K562 (cell line): ENCODE results near the gene RAB4B. TPM values are rescaled to one million over a fixed set of nuclear protein-coding genes. Genes with fewer than 3 reads are reported as not detected.

ENCODE experiments used
- ASH1L ChIP-seq: fragments of 450-650 bp; IDR thresholded peaks from 2 replicates; pipeline ENCODE4 v1.6.1; 2018; ENCODE audit warnings: borderline replicate concordance, mild to moderate bottlenecking, low read depth; ENCODE audit not compliant: partially characterized antibody
- CREM ChIP-seq: IDR thresholded peaks from 2 replicates; pipeline ENCODE4 v1.6.1; 2014; ENCODE audit warnings: antibody characterized with exemption, low read depth
- CSDE1 ChIP-seq, 2 experiments: fragments of 450-650 bp; IDR thresholded peaks; 2 replicates each; pipeline ENCODE4 v1.6.1; 2016; ENCODE audit warnings: mild to moderate bottlenecking in 1 of 2
- ELF4 ChIP-seq: fragments of 450-650 bp; formaldehyde crosslinking; IDR thresholded peaks from 2 replicates; pipeline ENCODE4 v1.4.0; 2022; ENCODE audit warnings: missing genetic modification characterization
- KLF13 ChIP-seq: fragments of 450-650 bp; IDR thresholded peaks from 2 replicates; pipeline ENCODE4 v1.6.1; 2016; ENCODE audit warnings: missing genetic modification characterization, low read depth, mild to moderate bottlenecking, missing compliant biosample characterization, moderate library complexity, borderline replicate concordance
- MAFK ChIP-seq: IDR thresholded peaks from 2 replicates; pipeline ENCODE4 v1.6.1; 2011; ENCODE audit warnings: low read length, improper control_type of control experiment
- MAX ChIP-seq: sonication (generic); formaldehyde crosslinking; IDR thresholded peaks from 2 replicates; pipeline ENCODE4 v1.9.0; 2022; ENCODE audit warnings: mild to moderate bottlenecking, missing genetic modification reagents
- MBD2 ChIP-seq: sonication (generic); IDR thresholded peaks from 2 replicates; pipeline ENCODE4 v1.6.1; 2016; ENCODE audit warnings: low read depth, borderline replicate concordance
- MCM2 ChIP-seq: fragments of 450-650 bp; IDR thresholded peaks from 2 replicates; pipeline ENCODE4 v1.6.1; 2017; ENCODE audit warnings: low read depth, mild to moderate bottlenecking
- MXI1 ChIP-seq: IDR thresholded peaks from 2 replicates; pipeline ENCODE4 v1.6.1; 2011; ENCODE audit warnings: low read depth, mild to moderate bottlenecking, improper control_type of control experiment, low read length
- NFRKB ChIP-seq: fragments of 450-650 bp; IDR thresholded peaks from 2 replicates; pipeline ENCODE4 v1.6.1; 2016; ENCODE audit warnings: low read depth
- PBX2 ChIP-seq, 2 experiments: IDR thresholded peaks in 1 of 2; conservative IDR thresholded peaks in 1 of 2; 2 replicates each; pipeline ENCODE4 v1.6.1; 2016; ENCODE audit warnings: low read depth in 2 of 2, mild to moderate bottlenecking in 1 of 2, missing compliant biosample characterization in 1 of 2, missing genetic modification characterization in 1 of 2, moderate library complexity in 1 of 2
- POLR2H ChIP-seq: IDR thresholded peaks from 2 replicates; pipeline ENCODE4 v1.6.1; 2016; ENCODE audit warnings: missing genetic modification characterization, low read depth, mild to moderate bottlenecking, control low read depth, missing compliant biosample characterization, moderate library complexity
- RAD51 ChIP-seq: fragments of 450-650 bp; IDR thresholded peaks from 2 replicates; pipeline ENCODE4 v1.7.1; 2016; ENCODE audit warnings: low read depth, mild to moderate bottlenecking, borderline replicate concordance
- RBBP5 ChIP-seq: fragments of 200-600 bp; sonication (generic); IDR thresholded peaks from 2 replicates; pipeline ENCODE4 v1.6.1; 2012; ENCODE audit warnings: borderline replicate concordance, mild to moderate bottlenecking, low read length, control low read depth, inconsistent platforms; ENCODE audit not compliant: insufficient read depth, poor library complexity, severe bottlenecking
- RUNX1 ChIP-seq: sonication (generic); IDR thresholded peaks from 2 replicates; pipeline ENCODE4 v1.6.1; 2016; ENCODE audit warnings: antibody characterized with exemption, low read depth
- SIN3B ChIP-seq: fragments of 450-650 bp; IDR thresholded peaks from 2 replicates; pipeline ENCODE4 v1.6.1; 2017; ENCODE audit warnings: low read depth, mild to moderate bottlenecking, moderate library complexity
- SRSF9 ChIP-seq: fragments of 200-400 bp; formaldehyde crosslinking; IDR thresholded peaks from 2 replicates; pipeline ENCODE4 v1.6.1; 2017; ENCODE audit warnings: low read depth, low read length, borderline replicate concordance
- SUPT5H ChIP-seq: fragments of 450-650 bp; IDR thresholded peaks from 2 replicates; pipeline ENCODE4 v1.6.1; 2016
- ZFX ChIP-seq: sonication (generic); formaldehyde crosslinking; IDR thresholded peaks from 2 replicates; pipeline ENCODE4 v1.8.0; 2022; ENCODE audit warnings: mild to moderate bottlenecking, missing genetic modification reagents, moderate library complexity
- ZNF354B ChIP-seq: fragments of 250-450 bp; sonication (Bioruptor Pico); IDR thresholded peaks from 2 replicates; pipeline ENCODE4 v1.4.0; 2020
- ZNF436 ChIP-seq: fragments of 250-450, 450-650 bp; sonication (Bioruptor Pico); formaldehyde crosslinking; IDR thresholded peaks from 2 replicates; pipeline ENCODE4 v1.7.0; 2020; ENCODE audit warnings: mild to moderate bottlenecking
- polyA plus RNA-seq, 8 experiments: library from polyadenylated mRNA; depleted of rRNA in 4 of 8; stranded (reverse) in 5 of 8; unstranded in 3 of 8; fragments of >200 nt; fragmentation: Nextera tagmentation in 2 of 8; fragmentation: Illumina TruSeq in 1 of 8; extraction: Ambion mirVana in 2 of 8; extraction: Trizol in 1 of 8; gene quantifications; 2 replicates each; pipeline versions ENCODE4 v1.2.1 to v1.2.3, GENCODE V29; 2011 to 2014; ENCODE audit warnings: inconsistent platforms in 1 of 8, missing spikeins in 1 of 8
- total RNA-seq, 7 experiments: library from RNA; depleted of rRNA in 6 of 7; stranded (reverse); fragments of >200 nt in 6 of 7; fragmentation: Illumina TruSeq in 2 of 7; extraction: Trizol in 2 of 7; gene quantifications; 2 replicates each; pipeline versions ENCODE4 v1.2.1 to v1.2.3, GENCODE V29; 2011 to 2021; ENCODE audit warnings: low replicate concordance in 1 of 7
- TF ChIP-seq, protein P1 (sequence below), 3 experiments: IDR thresholded peaks in 2 of 3; conservative IDR thresholded peaks in 1 of 3; 2 replicates each; pipeline ENCODE4 v1.5.1; 2011 to 2012; ENCODE audit warnings: low read length in 3 of 3, mild to moderate bottlenecking in 3 of 3, control low read depth in 2 of 3, improper control_type of control experiment in 1 of 3, inconsistent platforms in 1 of 3, low read depth in 1 of 3, mixed read lengths in 1 of 3, moderate library complexity in 1 of 3; ENCODE audit not compliant: insufficient read depth in 2 of 3

Gene RAB4B
- total and polyA plus RNA-seq, 9 of the 15 experiments (the other 6 are each of a cell fraction or from before 2014, with no cell fraction given): 0.28 to 20.4 (median 9.0) TPM

DNA sequence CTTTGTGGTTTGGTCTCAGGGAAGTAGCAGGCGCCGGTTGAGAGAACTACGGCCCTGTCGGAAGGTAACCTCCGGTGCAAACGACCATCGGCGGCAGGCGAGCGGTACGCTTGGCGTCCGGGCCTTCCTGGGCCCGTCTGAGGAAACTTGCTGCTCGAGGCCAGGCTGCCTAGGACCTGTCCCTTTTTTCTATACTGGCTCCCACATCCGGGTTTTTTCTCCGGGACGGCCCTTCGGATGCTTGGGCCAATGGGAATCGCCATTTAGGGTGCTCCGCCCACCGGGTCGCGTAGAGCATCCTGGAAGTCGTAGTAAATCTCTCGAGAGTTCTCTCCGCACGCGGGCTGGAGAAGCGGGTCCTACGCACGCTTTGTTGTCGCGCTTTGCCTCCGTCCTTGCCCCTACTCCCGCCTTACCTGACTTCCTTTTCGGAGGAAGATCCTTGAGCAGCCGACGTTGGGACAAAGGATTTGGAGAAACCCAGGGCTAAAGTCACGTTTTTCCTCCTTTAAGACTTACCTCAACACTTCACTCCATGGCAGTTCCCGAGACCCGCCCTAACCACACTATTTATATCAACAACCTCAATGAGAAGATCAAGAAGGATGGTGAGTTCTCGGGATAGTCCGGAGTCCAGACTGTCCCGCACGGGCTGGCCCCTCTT, 27.0 kb upstream of the RAB4B start, which contains the start of gene SNRPA (continued):
- TF ChIP-seq PBX2 (CRISPR knock-in tag; IDR thresholded peaks at IDR 0.05; ENCODE audit: low read depth): no peak
- no peak for TF ChIP-seq PBX2 (tag; conservative IDR thresholded peaks at IDR 0.05; ENCODE audit: low read depth)
- peak; percentile 90 for TF ChIP-seq CREM
- no peak for TF ChIP-seq KLF13 (tag)
- TF ChIP-seq SRSF9: no peak
- peak; percentile 76; the same call in 1 of the 2 replicates for TF ChIP-seq MXI1
- TF ChIP-seq ASH1L: peak; percentile 8
- TF ChIP-seq NFRKB: peak; percentile 63; the same call in 1 of the 2 replicates
- peak; percentile 85 for TF ChIP-seq SUPT5H
- no peak for TF ChIP-seq ZNF436 (CRISPR knock-in tag)
- TF ChIP-seq MCM2: no peak
- TF ChIP-seq, protein P1, sequence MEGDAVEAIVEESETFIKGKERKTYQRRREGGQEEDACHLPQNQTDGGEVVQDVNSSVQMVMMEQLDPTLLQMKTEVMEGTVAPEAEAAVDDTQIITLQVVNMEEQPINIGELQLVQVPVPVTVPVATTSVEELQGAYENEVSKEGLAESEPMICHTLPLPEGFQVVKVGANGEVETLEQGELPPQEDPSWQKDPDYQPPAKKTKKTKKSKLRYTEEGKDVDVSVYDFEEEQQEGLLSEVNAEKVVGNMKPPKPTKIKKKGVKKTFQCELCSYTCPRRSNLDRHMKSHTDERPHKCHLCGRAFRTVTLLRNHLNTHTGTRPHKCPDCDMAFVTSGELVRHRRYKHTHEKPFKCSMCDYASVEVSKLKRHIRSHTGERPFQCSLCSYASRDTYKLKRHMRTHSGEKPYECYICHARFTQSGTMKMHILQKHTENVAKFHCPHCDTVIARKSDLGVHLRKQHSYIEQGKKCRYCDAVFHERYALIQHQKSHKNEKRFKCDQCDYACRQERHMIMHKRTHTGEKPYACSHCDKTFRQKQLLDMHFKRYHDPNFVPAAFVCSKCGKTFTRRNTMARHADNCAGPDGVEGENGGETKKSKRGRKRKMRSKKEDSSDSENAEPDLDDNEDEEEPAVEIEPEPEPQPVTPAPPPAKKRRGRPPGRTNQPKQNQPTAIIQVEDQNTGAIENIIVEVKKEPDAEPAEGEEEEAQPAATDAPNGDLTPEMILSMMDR (IDR thresholded peaks at IDR 0.05 in 2 of 3, conservative IDR thresholded peaks at IDR 0.05 in 1 of 3; ENCODE audit: insufficient read depth in 2 of 3, low read depth in 1 of 3, low read length in 3 of 3): peak in 1 of 3 experiments; percentile 0; a peak in 1 of 6 replicates
- no peak for TF ChIP-seq RUNX1
- no peak for TF ChIP-seq RAD51
- peak; percentile 84; the same call in 1 of the 2 replicates for TF ChIP-seq POLR2H (tag)
- no peak for TF ChIP-seq CSDE1 (IDR thresholded peaks at IDR 0.05)
- peak; percentile 85 for TF ChIP-seq MAX (CRISPR knock-in tag)
- TF ChIP-seq RBBP5: peak; percentile 47
- TF ChIP-seq ZFX (CRISPR knock-in tag): no peak; the same call in 1 of the 2 replicates
- no peak for TF ChIP-seq ZNF354B (CRISPR knock-in tag)
- TF ChIP-seq SIN3B: peak; percentile 76; the same call in 1 of the 2 replicates
- no peak for TF ChIP-seq ELF4
- 0 out of 2 replicates have a peak, but pooled peaks have one; percentile 15 for TF ChIP-seq MAFK
- no peak for TF ChIP-seq MBD2
